SH-SY5Y (cell line): Measurements from ENCODE around the gene EVA1A.

Source experiments
- GATA2 ChIP-seq: IDR thresholded peaks from 2 replicates; pipeline ENCODE4 v1.6.1; 2011; ENCODE audit warnings: mild to moderate bottlenecking, low read depth, low read length
- GATA3 ChIP-seq: IDR thresholded peaks from 2 replicates; pipeline ENCODE4 v1.6.1; 2011; ENCODE audit warnings: low read depth, mild to moderate bottlenecking, low read length, moderate library complexity

- no peak for TF ChIP-seq GATA2
- no peak for TF ChIP-seq GATA3
Measured at GRCh38 chr2:75594596-75594995, 33.9 kb upstream of the EVA1A start.
